ENCODE data around the gene TPCN1. TPM values are rescaled to one million over a fixed set of nuclear protein-coding genes. Genes with fewer than 3 reads are reported as not detected.

The TPCN1 gene
- total RNA-seq, 1 experiment from 2014 or later, result 29.7 TPM

DNA sequence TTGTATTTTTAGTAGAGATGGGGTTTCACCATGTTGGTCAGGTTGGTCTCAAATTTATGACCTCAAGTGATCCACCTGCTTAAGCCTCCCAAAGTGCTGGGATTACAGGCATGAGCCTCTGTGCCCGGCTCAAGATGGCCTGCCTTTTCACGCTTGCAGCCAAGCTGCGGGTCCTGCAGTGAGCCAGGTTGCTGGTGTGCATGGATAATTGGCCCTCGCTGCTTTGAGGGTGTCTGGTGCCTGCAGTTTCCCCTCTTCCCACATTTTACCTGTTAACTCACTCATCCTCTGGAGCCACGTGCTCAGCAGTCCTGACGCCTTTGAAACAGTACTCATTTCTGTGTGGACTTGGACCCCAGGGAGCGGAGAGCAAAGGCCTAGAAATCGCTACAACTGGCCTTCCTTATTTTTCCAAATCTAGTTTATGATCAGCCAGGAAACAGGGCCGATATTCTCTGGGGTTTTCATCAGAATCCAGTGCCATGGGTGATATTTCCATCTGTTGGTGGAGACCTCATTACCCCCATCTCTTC lies 42.2 kb downstream of the TPCN1 start:
- ATAC-seq (no peak), DNase-seq (ENCODE audit: low read depth, low spot score) (no peak)
- no peak overlapping the region for H3K4me3 ChIP-seq (replicated peaks in 1 of 2; ENCODE audit: low read depth in 1 of 2, low read length in 2 of 2)
- TF ChIP-seq JUND (IDR thresholded peaks at IDR 0.05) (no peak), ZFX (IDR thresholded peaks at IDR 0.05) (no peak), TCF7L2 (IDR thresholded peaks at IDR 0.05; ENCODE audit: borderline replicate concordance, extremely low read depth, insufficient read depth, insufficient read length) (no peak), CEBPB (IDR thresholded peaks at IDR 0.05; ENCODE audit: low read depth) (no peak), ZNF274 (IDR thresholded peaks at IDR 0.05; ENCODE audit: low read depth, low read length) (no peak), POLR2AphosphoS5 (IDR thresholded peaks at IDR 0.05; ENCODE audit: low read depth, low read length) (no peak), YY1 (IDR thresholded peaks at IDR 0.05; ENCODE audit: extremely low read depth, insufficient replicate concordance, low read depth, low read length) (no peak), RAD21 (IDR thresholded peaks at IDR 0.05; ENCODE audit: low read depth) (no peak), ELF1 (IDR thresholded peaks at IDR 0.05; ENCODE audit: borderline replicate concordance, low read depth) (no peak), CBX3 (IDR thresholded peaks at IDR 0.05; ENCODE audit: low read depth) (no peak), SP1 (IDR thresholded peaks at IDR 0.05; ENCODE audit: low read depth) (no peak)
- TF ChIP-seq, protein P1, sequence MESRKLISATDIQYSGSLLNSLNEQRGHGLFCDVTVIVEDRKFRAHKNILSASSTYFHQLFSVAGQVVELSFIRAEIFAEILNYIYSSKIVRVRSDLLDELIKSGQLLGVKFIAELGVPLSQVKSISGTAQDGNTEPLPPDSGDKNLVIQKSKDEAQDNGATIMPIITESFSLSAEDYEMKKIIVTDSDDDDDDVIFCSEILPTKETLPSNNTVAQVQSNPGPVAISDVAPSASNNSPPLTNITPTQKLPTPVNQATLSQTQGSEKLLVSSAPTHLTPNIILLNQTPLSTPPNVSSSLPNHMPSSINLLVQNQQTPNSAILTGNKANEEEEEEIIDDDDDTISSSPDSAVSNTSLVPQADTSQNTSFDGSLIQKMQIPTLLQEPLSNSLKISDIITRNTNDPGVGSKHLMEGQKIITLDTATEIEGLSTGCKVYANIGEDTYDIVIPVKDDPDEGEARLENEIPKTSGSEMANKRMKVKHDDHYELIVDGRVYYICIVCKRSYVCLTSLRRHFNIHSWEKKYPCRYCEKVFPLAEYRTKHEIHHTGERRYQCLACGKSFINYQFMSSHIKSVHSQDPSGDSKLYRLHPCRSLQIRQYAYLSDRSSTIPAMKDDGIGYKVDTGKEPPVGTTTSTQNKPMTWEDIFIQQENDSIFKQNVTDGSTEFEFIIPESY (IDR thresholded peaks at IDR 0.05; ENCODE audit: extremely low read depth, insufficient replicate concordance, low read length), result no peak
- TF ChIP-seq, protein P2, sequence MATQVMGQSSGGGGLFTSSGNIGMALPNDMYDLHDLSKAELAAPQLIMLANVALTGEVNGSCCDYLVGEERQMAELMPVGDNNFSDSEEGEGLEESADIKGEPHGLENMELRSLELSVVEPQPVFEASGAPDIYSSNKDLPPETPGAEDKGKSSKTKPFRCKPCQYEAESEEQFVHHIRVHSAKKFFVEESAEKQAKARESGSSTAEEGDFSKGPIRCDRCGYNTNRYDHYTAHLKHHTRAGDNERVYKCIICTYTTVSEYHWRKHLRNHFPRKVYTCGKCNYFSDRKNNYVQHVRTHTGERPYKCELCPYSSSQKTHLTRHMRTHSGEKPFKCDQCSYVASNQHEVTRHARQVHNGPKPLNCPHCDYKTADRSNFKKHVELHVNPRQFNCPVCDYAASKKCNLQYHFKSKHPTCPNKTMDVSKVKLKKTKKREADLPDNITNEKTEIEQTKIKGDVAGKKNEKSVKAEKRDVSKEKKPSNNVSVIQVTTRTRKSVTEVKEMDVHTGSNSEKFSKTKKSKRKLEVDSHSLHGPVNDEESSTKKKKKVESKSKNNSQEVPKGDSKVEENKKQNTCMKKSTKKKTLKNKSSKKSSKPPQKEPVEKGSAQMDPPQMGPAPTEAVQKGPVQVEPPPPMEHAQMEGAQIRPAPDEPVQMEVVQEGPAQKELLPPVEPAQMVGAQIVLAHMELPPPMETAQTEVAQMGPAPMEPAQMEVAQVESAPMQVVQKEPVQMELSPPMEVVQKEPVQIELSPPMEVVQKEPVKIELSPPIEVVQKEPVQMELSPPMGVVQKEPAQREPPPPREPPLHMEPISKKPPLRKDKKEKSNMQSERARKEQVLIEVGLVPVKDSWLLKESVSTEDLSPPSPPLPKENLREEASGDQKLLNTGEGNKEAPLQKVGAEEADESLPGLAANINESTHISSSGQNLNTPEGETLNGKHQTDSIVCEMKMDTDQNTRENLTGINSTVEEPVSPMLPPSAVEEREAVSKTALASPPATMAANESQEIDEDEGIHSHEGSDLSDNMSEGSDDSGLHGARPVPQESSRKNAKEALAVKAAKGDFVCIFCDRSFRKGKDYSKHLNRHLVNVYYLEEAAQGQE (IDR thresholded peaks at IDR 0.05; ENCODE audit: low read depth), result no peak
- TF ChIP-seq, protein P3, sequence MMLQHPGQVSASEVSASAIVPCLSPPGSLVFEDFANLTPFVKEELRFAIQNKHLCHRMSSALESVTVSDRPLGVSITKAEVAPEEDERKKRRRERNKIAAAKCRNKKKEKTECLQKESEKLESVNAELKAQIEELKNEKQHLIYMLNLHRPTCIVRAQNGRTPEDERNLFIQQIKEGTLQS (IDR thresholded peaks at IDR 0.05), result no peak
- no peak overlapping the region for H3K27ac ChIP-seq (ENCODE audit: low read depth, low read length)
- RAD21 ChIA-PET (ENCODE audit: low non-redundant PET in 1 of 2, low total read pairs in 2 of 2, uncharacterized antibody in 2 of 2, unreplicated experiment in 2 of 2), result no interaction called here
- H4K20me1 ChIP-seq (ENCODE audit: insufficient read depth), result no peaks in the 10 kb centered on the region
- no peak overlapping the region for H2AFZ ChIP-seq (ENCODE audit: low read depth, low read length, poor library complexity, severe bottlenecking)
- no peaks in the 10 kb centered on the region for H3K36me3 ChIP-seq (ENCODE audit: control insufficient read depth in 1 of 2, insufficient read depth in 2 of 2, low read length in 2 of 2)
- H3K9me3 ChIP-seq (ENCODE audit: control insufficient read depth in 1 of 2, insufficient read depth in 1 of 2, low read depth in 1 of 2, low read length in 2 of 2), result no peaks in the 10 kb centered on the region
- H3K4me1 ChIP-seq (ENCODE audit: control insufficient read depth in 1 of 2, insufficient read depth in 2 of 2, low read length in 2 of 2), result no peaks in the 10 kb centered on the region
- CTCF ChIA-PET, result no interaction called here
- no peaks in the 10 kb centered on the region for H3K27me3 ChIP-seq (ENCODE audit: insufficient read depth, low read length)
- no TSS peak for BruUV-seq (replicated peaks)
- intact Hi-C loops (cut with micrococcal nuclease), result no loop called here
- H3K9ac ChIP-seq (ENCODE audit: low read length), result no peak overlapping the region
- H3K79me2 ChIP-seq (ENCODE audit: insufficient read depth, low read length), result no peaks in the 10 kb centered on the region
- H3K4me2 ChIP-seq (ENCODE audit: low read length), result no peak overlapping the region
- POLR2A ChIA-PET, result no interaction called here
- no peaks in the 10 kb centered on the region for H3K9me2 ChIP-seq (ENCODE audit: insufficient read depth)

Measured in HCT116 (cell line).